CD4-positive, alpha-beta T cell treated with Interleukin-15 for 1 hour (primary cell): ENCODE results near the gene ENTPD1.
"Not testable (repeated sequence)": the region's sequence is repeated elsewhere in the genome, so short reads cannot be mapped to it uniquely, and the experiment has no call there.

Experiments used
- DNase-seq: peaks from one replicate; pipeline ENCODE4 v3.0.0-alpha.2; 2020

The ENTPD1 gene

DNA sequence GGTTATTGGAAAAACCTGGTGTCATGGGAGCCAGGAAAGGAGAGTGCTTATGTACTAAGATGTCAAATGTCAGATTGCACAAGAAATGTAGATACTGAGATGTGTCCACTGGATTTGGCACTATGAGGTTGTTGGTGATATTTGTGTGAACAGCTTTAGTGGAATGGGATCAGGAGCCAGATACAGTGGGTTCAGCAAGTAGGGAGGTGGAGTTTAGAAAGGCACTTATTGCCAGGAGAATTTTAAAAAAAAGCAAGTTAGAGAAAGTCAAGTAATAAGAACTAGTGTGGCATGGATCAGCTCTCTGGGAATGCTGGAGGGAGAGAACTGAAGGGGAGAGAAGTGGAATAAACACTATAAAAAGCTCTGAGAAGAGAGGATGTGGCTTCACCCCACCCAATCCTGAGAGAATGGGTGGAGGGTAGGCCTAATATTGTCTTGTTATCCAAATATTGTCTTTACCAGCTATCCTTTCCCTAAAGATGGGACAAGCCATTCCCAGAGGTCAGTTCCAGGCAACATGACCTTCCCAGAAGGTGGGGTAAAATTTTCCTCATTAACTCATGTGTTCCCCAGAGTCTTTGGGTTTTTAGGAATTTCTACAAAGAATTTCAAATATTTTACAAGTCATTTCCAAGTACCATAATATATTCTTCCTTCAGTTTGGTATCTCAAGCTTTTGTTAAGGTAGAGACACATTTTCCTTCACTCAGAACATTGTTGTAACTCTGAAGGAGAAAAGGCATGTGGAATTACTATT is 42.3 kb downstream of the ENTPD1 start:
- no peak for DNase-seq

DNA sequence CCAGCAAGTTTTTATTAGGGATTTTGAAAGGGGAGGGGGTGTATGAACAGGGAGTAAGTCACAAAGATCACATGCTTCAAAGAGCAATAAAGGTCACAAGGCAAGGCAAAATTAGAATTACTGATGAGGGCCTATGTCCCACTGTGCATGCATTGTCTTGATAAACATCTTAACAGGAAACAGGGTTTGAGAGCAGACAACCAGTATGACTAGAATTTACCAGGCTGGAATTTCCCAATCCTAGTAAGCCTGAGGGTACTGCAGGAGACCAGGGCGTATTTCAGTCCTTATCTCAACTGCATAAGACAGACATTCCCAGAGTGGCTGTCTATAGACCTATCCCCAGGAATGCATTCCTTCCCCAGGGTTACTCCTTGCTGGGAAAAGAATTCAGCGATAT is 44.3 kb downstream of the ENTPD1 start:
- not testable (repeated sequence) for DNase-seq

DNA sequence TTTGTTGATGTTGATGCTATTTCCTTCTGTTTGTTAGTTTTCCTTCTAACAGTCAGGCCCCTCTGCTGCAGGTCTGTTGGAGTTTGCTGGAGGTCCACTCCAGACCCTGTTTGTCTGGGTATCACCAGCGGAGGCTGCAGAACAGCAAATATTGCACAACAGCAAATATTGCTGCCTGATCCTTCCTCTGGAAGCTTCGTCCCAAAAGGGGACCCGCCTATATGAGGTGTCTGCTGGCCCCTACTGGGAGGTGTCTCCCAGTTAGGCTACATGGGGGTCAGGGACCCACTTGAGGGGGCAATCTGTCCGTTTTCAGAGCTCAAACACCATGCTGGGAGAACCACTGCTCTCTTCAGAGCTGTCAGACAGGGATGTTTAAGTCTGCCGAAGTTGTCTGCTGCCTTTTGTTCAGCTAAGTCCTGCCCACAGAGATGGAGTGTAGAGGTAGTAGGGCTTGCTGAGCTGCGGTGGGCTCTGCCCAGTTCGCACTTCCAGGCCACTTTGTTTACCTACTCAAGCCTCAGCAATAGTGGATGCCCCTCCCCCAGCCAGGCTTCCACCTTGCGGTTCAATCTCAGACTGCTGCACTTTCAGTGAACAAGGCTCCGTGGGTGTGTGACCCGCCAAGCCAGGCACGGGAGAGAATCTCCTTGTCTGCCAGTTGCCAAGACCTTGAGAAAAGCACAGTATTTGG is 50.9 kb downstream of the ENTPD1 start:
- not testable (repeated sequence) for DNase-seq

DNA sequence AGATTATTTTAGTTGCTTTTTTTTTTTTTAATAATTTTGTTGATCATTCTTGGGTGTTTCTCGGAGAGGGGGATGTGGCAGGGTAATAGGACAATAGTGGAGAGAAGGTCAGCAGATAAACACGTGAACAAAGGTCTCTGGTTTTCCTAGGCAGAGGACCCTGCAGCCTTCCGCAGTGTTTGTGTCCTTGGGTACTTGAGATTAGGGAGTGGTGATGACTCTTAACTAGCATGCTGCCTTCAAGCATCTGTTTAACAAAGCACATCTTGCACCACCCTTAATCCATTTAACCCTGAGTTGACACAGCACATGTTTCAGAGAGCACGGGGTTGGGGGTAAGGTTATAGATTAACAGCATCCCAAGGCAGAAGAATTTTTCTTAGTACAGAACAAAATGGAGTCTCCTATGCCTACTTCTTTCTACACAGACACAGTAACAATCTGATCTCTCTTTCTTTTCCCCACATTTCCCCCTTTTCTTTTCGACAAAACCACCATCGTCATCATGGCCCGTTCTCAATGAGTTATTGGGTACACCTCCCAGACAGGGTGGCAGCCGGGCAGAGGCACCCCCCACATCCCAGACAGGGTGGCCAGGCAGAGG is 52.8 kb downstream of the ENTPD1 start:
- DNase-seq: not testable (repeated sequence)

DNA sequence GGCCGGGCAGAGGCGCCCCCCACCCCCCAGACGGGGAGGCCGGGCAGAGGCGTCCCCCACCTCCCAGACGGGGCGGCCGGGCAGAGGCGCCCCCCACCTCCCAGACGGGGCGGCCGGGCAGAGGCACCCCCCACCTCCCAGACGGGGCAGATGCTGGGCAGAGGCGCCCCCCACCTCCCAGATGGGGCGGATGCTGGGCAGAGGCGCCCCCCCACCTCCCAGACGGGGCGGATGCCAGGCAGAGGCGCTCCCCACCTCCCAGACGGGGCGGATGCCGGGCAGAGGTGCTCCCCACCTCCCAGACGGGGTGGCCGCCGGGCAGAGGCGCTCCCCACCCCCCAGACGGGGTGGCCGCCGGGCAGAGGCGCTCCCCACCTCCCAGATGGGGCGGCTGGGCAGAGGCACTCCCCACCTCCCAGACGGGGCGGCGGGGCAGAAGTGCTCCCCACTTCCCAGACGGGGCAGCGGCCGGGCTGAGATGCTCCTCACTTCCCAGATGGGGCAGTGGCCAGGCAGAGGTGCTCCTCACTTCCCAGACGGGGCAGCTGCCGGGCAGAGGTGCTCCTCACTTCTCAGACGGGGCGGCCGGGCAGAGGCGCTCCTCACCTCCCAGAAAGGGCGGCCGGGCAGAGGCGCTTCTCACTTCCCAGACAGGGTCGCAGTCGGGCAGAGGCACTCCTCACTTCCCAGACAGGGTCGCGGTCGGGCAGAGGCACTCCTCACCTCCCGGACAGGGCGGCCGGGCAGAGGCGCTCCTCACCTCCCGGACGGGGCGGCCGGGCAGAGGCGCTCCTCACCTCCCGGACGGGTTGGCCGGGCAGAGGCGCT is 53.6 kb downstream of the ENTPD1 start:
- DNase-seq: no peak

DNA sequence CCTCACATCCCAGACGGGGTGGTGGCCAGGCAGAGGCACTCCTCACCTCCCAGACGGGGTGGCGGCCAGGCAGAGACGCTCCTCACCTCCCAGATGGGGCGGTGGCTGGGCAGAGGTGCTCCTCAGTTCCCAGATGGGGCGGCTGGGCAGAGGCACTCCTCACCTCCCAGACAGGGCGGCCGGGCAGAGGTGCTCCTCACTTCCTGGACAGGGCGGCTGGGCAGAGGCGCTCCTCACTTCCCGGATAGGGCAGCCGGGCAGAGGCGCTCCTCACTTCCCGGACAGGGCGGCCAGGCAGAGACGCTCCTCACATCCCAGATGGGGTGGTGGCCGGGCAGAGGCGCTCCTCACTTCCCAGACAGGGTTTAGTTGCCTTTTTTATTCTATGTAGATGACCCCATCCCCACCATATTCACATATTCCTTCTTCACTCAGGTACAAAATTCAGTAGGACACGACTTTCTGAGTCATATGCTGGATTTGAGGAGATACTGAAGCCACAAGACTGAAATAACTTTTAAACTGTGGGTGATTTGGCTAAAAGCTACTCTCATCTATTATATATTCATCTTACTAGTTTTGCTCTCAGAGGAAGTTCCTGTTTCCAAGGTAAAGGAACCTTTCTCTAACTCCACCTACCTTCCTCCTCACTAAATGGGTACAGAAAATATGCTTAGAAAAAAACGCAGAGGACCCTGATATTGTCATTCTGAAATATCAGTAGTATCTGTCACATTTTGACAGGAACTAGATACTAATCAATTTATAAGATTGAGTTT is 54.4 kb downstream of the ENTPD1 start:
- no peak for DNase-seq

DNA sequence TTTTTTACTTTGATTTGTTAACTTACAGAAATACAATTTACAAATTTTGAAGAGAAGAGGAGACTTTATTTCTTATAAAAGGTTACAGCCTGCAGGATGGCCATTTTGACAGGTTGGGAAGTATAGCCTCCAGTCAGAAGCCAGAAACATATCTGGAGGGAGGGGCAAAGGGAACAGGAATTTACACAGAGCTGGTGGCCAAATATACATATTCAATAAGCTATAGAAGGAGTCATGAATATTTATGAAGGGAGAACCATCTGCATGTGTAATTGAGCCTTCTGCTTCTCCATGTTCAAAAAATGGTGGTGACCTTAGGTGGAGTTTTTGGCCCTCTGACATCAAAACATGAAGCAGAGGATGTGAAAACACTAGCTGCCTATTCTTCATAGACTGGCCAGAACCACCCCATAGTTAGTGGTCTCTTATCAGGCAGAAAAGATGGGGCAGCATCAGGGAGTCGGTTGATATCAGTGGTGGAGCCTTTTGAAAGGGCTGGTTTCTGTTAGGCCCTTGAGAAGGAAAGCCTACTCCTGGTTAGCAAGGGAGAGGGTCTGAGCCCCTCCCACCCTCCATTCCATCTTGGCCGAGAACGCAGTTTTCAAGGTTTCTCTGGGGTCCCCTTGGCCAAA is 57.2 kb downstream of the ENTPD1 start:
- DNase-seq: no peak

DNA sequence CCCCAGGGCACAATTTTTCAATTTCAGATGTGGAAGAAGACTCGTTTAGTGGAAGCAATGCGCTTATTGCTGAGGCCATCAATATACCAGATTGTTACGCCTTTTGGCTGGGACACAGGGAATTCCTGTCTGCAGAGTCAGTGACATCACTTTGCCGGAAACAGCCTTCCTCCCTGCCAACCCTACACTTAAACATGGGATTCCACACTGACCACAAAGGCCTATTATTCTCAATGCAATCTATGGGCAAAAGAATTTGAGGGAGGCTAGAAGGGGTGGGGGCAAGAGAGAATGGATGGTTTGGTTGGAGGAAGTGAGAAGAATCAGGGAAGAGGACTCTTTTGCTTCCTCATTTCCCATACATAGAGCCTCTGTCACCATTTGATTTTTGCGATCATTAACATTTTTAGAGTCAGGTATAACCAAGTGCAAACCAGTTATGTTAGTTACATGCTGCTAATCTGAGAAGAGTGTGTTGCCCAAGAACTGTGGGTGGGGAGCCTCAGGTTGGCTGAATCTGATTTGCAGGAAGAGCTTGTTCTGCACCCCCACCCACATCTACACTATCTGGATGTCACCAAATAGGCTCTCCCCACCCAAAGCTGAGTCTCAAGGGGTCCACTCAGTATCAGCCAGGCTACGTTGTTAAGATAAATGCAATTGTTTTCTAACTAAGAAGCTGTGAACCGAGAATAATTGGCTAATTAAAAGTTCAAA is 58.2 kb downstream of the ENTPD1 start:
- DNase-seq: no peak

DNA sequence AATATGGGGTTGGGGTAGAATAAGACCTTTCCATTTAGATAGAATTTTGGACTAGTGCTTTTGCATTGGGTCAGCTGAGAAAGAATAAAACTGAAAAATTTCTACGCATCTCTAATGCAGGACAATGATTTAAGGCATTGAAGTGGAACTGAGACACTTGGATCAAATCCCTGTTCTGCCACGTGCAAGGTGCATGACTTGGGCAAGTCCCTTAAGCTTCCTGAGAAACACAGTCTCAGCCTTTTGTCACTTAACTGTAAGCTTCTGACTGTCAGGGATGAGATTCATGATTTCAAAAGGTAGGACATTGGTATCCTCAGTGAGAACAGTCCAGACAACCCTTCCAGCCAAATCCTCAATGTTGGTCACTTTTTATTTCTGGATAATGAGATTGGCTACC is 59.2 kb downstream of the ENTPD1 start:
- DNase-seq: no peak

DNA sequence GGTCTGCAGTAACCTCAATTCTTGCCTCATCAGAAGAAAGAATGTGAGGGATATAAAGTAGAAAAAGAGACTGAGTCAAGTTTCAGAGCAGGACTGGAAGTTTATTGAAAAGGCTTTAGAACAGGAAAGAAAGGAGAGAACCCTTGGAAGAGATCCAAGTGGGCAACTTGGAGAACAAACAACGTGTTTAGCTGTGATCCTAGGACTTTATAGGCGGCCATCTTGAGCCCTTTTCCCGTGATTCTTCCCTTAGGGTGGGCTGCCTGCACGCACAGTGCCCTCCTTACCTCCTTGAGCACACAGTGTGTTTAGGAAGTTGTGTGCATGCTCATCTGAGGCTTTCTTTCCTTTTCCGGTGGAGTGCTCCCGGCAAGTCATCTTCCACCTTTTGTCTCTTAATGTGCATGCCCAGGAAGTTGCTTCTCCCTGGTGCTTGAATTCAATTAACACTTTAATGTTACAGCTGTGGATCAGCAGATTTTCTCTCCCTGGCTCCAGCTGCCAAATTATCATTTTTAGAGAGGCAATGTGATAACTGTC is 59.8 kb downstream of the ENTPD1 start:
- DNase-seq: no peak

DNA sequence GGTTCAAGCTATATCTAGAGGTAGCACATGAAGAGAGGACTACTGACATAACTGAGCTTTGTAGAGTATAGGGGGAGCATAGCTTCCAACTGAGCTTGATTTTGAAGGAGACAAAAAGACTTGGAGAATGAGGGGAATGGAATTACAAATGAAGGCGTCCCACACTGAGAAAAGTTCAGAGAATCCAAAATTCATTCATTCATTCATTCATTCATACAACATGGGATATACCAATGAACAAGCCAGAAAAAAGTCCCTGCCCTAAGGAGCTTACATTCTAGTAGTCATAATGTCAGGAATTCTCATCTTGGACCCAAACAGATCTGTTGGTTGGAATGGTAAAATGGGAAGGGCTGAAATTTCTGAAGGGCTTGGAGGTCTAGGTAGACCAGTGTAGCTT is 62.0 kb downstream of the ENTPD1 start:
- DNase-seq: no peak

DNA sequence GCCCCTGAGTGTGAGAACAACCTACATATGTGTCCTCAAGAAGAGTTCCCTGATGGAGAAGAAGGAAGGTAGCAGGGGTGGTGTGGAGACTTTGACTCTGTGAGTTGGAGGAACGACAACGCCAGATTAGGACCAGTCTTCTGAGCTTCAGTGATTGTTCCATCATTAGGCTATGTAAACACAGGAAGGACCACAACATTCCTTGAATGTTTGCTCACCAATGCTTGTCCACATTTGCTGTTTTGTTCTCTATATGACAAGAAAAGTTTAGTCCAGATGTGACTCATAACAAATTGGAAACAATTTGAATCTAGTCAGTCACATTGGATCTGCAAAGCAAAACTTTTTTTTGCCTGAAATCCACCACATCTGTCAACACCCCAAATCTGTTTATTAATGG is 62.7 kb downstream of the ENTPD1 start:
- no peak for DNase-seq

DNA sequence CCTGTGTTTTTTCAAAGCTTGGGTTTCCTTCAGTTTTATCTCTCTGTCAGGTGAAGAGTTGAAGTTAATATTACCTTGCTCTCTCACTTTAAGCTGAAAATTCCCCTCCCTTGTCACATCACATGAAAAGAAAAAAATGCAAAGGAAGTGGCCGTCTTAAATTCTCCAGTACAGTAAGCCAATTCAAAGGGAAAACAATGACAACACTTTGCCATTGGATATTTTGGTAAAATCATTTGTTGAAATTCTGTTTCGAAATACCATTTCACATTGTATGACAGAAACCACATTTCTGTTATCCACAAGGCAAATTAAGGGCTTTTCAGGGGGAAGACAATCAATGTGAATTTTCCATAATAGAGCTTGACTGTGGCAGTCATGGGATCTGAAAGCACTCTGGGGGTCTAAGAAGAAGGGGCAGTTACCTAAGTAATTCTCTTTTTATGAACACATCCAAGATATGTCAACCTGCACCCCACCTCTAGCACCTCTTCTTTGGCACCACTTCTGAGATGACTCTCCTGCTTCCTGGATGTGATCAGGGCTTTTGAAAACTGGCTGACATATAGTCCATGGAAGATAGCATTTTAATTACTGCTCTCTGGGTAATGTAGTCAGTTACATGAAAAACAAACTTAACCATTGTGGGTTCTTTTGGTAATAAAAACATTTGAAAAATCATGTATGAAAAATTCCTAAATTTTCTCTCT is 63.8 kb downstream of the ENTPD1 start:
- no peak for DNase-seq

DNA sequence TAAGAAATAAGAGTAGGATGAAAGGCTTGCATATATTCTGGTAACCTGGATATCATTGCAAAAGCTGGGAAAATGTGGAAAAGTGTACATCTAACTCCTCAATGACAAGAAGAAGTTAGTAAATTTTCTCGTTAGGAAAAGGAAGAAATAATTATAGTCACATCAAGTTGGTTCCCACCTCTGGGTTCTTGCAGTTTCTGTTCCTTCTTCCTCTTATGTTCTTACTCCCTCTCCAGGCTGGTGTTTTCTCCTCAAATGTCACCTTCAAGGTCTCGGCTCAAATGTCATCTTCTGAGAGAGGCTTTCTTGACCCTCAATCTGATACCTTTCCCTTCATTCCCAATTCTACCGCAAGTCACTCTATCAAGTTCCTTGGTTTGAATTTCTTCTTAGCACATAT is 64.4 kb downstream of the ENTPD1 start:
- no peak for DNase-seq

DNA sequence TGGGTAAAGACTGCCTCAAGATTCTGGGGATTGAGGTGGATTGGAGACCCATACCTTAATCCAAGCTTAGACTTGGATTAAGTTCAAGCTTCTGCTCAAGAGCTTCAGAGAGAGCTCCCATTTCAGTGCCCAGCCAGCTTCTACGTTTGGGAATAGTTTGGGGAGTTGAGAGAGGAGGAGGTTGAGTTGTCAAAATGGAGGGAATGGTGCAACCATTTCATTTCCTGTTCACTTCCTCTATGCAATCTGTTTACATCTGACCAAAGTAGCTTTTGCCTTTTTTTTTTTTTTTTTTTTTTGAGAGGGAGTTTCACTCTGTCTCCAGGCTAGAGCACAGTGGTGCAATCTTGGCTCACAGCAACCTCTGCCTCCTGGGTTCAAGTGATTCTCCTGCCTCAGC is 65.8 kb downstream of the ENTPD1 start:
- no peak for DNase-seq

DNA sequence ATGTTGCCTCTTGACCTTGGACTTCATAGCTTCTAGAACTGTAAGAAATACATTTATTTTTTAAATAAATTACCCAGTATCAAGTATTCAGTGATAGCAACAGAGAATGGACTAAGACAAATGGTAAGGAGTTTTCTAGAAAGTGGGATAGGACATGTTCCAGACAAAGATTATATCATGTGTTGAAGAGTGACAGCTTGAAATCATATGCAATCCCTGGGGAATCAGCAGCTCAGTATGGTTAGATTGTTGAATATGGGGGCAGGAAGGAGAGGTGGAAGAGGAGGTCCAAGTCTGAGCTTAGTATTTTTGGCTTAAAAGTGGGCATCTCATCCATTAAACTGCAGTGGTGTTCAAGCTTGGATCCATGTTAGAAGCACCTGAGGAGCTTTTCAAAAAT is 74.1 kb downstream of the ENTPD1 start:
- no peak for DNase-seq

DNA sequence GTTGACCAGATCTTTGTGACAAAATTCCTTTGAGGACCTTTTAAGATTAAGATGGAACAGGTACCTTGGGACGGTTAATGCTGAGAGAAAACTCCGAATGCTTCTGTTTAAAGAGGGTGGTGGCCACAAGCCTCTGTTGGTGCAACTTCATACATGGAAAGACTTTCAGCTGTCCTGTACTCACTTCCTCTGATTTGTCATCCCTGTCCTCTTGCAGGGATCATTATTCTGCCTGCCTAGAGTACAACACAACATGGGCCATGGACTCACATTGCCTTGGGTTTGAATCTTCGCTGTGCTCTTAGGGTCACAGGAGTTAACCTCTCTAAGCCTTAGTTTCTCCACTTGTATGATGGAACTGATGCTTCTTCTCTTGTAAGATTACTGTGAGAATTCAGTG is 75.1 kb downstream of the ENTPD1 start:
- DNase-seq: no peak

DNA sequence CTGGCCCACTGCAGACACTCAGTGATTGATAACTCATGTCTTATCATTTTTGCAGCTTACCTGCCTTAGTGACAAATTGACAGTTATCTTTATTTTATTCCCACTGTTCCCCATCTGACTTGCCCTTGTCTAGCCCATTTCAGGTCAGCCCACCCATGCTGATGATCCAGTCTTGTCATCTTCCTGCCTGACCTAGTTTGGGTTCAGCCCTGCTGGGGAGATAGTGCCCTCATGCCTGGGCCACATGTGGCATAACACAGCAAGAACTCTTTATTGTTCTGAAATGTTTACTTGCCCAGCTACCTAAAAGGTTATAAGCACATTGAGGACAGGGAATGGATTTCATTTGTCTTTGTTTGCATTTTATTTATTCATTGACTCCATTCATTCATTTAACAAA is 75.6 kb downstream of the ENTPD1 start:
- DNase-seq: no peak

DNA sequence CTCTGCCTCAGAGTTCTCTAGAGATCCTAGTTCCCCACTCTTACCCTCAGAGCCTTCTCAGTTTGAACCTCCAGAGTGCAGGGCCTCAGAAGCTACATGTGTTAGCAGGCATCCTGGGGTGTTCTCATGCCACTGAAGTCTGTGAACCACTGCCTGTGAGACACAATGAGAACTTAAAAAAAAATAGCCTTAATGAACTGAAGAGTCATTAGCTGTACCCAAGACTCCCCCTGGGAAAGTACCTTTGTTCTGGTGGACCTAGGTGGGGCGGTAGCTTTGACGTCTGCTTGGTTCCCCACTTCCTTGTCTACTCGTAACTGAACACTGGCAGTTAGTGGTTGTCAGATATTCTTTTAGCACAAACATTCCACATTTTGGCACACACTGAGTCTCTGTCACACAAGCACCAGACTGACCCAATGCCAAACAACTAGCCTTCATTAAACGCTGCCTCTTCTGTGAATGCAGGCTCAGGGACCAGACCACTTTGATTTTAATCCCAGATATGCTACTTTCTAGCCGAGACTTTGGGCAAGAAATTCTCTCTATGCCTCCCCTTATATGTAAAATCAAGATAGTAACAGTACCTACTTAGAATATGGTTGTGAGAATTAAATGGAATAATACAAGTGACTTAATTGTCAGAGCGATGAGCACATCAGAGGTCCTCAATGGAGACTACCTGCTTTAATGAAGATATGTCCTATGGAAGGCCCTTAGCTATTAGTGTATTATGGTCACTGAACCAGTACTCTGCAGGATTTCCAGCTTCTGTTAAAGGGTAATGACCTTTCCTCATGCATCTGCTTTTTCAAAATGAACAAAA is 76.5 kb downstream of the ENTPD1 start:
- DNase-seq: peak; percentile 88
